Activated CD4-positive, CD25-positive, alpha-beta regulatory T cell treated with anti-CD3 and anti-CD28 coated beads, Interleukin-2, amount 50 U/mL, for 72 hours (primary cell): ENCODE measurements around the gene EDNRA.

ENCODE experiments used
- DNase-seq: peaks from one replicate; pipeline ENCODE4 v3.0.0; 2021

Gene EDNRA

DNA sequence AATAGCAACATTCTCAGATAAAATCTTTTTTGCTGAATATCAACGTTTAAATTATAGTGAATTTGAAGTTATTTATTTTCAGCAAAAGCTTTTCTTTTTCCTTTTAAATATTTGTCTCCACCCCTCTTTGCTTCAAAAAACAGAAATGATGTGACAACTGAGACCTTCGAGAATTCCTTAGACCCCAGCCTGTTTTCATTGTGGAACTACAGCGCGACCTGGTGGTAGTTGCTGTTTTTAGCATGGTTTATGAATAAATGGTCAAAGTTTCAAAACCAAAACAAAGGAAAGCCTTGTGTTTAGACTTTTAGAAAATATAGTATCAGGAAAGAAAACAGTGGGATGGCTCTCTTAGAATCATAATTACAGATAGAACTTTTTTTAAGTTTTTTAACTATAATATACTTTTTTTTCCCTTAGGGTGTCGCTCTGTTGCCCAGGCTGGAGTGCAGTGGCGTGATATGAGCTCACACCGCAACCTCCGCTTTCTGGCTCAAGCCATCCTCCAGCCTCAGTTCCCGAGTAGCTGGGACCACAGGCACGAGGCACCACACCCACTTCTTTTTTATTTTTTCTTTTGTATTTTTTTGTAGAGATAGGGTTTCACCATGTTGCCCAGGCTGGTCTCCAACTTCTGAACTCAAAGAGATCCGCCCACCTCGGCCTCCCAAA is 109.5 kb downstream of the EDNRA start:
- DNase-seq = no peak

DNA sequence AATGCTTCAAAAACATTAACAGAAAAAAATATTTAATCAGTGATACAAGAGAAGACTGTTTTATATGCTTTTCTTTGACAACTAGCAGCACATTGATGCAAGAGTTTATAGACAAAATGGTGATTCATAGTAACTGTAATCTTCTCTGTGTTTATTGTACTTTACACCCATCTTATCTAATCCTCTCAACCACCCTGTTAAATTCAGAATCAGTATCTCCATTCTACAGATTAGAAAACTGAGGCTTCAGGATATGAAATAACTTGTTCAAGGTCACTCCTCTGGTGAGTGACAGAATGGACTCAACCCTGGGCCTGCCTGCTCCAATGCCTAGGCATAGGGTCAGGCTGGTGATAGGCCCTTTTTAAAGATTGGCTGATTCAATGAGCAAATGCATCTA is 110.2 kb downstream of the EDNRA start:
- DNase-seq = no peak

DNA sequence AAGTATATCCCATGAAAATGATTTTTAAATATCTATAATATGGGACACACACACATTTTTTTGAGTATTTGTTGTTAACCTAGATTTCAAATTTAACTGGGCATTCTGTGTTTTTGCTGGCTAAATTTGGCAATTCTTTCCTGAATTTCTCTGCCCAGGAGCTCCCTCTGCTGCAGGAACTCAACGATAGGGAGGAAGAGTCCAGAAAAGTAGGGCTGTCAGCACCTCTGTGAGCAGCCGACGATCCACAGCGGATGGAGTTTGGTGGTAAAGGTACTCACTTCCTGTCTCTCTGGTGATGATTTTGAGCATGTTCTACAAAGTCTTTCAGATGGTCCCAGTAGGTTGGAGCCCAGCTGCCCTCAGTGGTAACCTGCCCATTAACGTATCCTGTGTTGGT is 113.2 kb downstream of the EDNRA start:
- DNase-seq = no peak
